GM12864 (cell line): Measurements from ENCODE around the gene APOH.
"Not testable (repeated sequence)": the region's sequence is repeated elsewhere in the genome, so short reads cannot be mapped to it uniquely, and the experiment has no call there.

Experiments
- DNase-seq: peaks from one replicate; pipeline ENCODE4 v3.0.0-alpha.2; 2011; ENCODE audit warnings: low read depth
- H3K4me3 ChIP-seq: 2 replicates; pipeline ENCODE4 v1.5.1; 2011; ENCODE audit warnings: mild to moderate bottlenecking, low read depth, low read length, control low read depth
- TF ChIP-seq, protein P1 (sequence below): IDR thresholded peaks from 2 replicates; pipeline ENCODE4 v1.5.1; 2011; ENCODE audit warnings: low read depth, mild to moderate bottlenecking, moderate library complexity, low read length, control low read depth, inconsistent platforms; ENCODE audit errors: missing control alignments

The APOH gene

DNA sequence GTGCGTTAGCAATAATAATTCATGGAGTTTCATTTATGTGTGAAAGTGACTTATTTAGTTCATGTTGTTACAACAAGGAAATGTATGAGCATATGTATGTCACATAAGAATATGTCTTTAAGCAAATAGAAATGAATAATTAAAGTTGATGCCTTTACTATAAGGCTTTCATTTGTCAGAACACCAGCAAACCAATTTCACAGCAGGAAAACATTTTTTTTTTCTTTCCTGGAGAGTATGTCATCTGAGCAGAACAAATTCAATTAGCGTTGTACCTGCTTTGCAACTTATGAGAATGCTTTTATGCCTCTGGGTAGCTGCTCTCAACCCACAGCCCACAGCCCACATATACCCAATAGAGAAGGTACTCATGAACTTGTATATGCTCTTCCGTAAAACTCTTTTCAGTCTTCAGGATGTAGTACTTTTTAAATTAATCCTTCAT, 26.3 kb upstream of the APOH start:
- DNase-seq, result no peak
- TF ChIP-seq, protein P1, sequence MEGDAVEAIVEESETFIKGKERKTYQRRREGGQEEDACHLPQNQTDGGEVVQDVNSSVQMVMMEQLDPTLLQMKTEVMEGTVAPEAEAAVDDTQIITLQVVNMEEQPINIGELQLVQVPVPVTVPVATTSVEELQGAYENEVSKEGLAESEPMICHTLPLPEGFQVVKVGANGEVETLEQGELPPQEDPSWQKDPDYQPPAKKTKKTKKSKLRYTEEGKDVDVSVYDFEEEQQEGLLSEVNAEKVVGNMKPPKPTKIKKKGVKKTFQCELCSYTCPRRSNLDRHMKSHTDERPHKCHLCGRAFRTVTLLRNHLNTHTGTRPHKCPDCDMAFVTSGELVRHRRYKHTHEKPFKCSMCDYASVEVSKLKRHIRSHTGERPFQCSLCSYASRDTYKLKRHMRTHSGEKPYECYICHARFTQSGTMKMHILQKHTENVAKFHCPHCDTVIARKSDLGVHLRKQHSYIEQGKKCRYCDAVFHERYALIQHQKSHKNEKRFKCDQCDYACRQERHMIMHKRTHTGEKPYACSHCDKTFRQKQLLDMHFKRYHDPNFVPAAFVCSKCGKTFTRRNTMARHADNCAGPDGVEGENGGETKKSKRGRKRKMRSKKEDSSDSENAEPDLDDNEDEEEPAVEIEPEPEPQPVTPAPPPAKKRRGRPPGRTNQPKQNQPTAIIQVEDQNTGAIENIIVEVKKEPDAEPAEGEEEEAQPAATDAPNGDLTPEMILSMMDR, result no peak
- H3K4me3 ChIP-seq, result no peak overlapping the region

DNA sequence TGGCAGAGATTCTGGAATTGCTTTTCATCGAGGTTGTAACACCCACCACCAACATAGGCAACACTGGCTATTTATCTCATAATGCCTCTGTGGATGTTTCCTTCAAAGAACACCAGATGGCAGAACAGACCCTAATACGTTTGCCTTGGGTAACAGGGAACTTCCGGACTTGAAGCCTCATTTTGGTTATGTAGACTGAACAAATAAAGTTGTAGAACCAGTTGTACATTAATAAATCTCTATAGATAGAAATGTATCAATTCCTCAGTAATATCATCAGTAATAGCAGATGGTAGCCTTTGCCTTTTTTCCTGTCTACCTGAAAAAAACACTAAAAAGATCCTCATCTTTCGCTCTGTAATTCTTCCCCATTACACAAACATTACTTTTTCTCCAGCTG, 25.9 kb upstream of the APOH start:
- peak; percentile 16 for DNase-seq
- no peak overlapping the region for H3K4me3 ChIP-seq
- TF ChIP-seq, protein P1, result peak; percentile 45

DNA sequence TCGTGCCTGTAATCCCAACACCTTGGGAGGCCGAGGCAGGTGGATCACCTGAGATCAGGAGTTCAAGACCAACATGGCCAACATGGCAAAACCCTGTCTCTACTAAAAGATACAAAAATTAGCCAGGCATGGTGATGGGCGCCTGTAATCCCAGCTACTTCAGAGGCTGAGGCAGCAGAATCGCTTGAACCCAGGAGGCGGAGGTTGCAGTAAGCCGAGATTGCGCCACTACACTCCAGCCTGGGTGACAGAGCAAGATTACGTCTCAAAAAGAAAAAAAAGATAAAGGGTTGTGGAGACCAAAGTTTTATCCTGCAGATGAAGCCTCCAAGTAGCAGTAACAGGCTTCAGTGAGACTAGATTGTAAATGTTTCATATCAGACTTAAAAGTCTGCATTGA, 24.2 kb upstream of the APOH start:
- not testable (repeated sequence) for DNase-seq, H3K4me3 ChIP-seq

GRCh38 chr17:66250686-66251085, 21.5 kb upstream of the APOH start:
- no peak overlapping the region for H3K4me3 ChIP-seq
- TF ChIP-seq, protein P1, result no peak
- no peak for DNase-seq

GRCh38 chr17:66248285-66248684, 19.1 kb upstream of the APOH start:
- no peak for DNase-seq
- H3K4me3 ChIP-seq, result no peak overlapping the region
- TF ChIP-seq, protein P1, result no peak

GRCh38 chr17:66241839-66242238, 12.6 kb upstream of the APOH start:
- TF ChIP-seq, protein P1, result no peak
- DNase-seq, result no peak
- H3K4me3 ChIP-seq, result no peak overlapping the region

DNA sequence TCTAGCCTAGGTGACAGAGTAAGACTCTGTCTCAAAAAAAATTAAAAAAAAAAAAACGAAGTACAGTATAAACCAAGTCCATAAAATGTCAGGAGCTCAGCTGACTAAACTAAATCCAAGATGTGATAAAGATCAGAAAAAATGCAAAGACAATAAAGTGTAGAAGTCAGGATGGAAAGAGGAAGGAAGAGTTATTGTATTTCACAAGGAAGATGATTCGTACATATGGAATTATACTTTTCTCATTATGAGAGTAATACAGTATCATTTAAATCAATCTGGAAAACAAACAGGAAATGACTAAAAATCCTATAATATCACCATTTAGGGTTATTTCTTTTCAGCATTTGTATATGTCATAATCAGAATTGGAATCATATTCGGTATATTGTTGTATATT, 11.4 kb upstream of the APOH start:
- TF ChIP-seq, protein P1, result no peak
- no peak for DNase-seq
- no peak overlapping the region for H3K4me3 ChIP-seq

DNA sequence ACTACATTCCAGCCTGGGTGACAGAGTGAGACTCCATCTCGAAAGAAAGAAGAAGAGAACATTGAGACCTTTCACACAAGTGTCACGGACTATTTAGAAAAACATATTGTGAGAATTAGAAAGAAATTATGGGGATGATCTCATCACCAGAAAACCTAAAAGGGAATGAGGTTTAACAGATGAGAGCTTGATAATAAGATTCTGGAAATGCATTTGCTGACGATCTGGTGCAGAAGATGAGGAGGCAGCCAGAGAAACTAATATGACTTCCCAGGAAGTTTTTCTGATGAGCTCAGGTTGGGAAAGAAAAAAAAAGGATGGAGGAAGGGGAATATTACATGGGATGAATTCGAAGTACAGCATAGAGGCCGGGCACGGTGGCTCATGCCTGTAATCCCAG, 10.8 kb upstream of the APOH start:
- DNase-seq, result no peak

More for the DNA sequence above, 10.8 kb upstream of the APOH start:
- no peak overlapping the region for H3K4me3 ChIP-seq
- TF ChIP-seq, protein P1, result no peak
